ENCODE results near the gene GATA3. TPM values are rescaled to one million over a fixed set of nuclear protein-coding genes. Genes with fewer than 3 reads are reported as not detected.

Gene GATA3
- total and polyA plus RNA-seq, 2 of the 8 experiments (the other 6 are each of a cell fraction or from before 2014, with no cell fraction given): 0.02 to 0.43 TPM

GRCh38 chr10:8057636-8058273 is 3.3 kb downstream of the GATA3 start:
- Histone ChIP-seq H3K4ac (replicated peaks; ENCODE audit: insufficient read length, low read depth, low read length) (no peak overlapping the region), H2AK5ac (ENCODE audit: low read depth, low read length) (no peak overlapping the region), H4K5ac (ENCODE audit: insufficient read length, low read depth, low read length) (no peak overlapping the region), H2AFZ (ENCODE audit: low read length) (no peak overlapping the region), H3K79me2 (ENCODE audit: control insufficient read depth in 1 of 2, insufficient read depth in 2 of 2, low read length in 2 of 2) (no peaks in the 10 kb centered on the region), H3K23ac (ENCODE audit: insufficient read length) (no peak overlapping the region), H3K9ac (replicated peaks in 1 of 4; ENCODE audit: extremely low read depth in 1 of 4, low read depth in 3 of 4, low read length in 3 of 4) (no peak overlapping the region), H3K14ac (ENCODE audit: insufficient read length) (no peak overlapping the region), H2BK5ac (ENCODE audit: low read depth, low read length) (no peak overlapping the region; the same call in 1 of the 2 replicates), H3K4me2 (ENCODE audit: insufficient read depth in 1 of 2, low read depth in 2 of 2, low read length in 2 of 2) (peak overlapping the region; percentile 68 to 84), H3K56ac (replicated peaks; ENCODE audit: insufficient read length, low read depth, low read length) (no peak overlapping the region), H4K8ac (ENCODE audit: extremely low read depth, insufficient read depth, low read length) (no peak overlapping the region; the same call in 1 of the 2 replicates), H3K4me3 (ENCODE audit: extremely low read depth in 1 of 4, insufficient read depth in 2 of 4, low read depth in 3 of 4, low read length in 4 of 4) (peak overlapping the region in 3 of 4 experiments; percentile 12 to 61 (median 21); a peak in 3 of 8 replicates), H2BK20ac (ENCODE audit: low read length) (0 out of 2 replicates have a peak overlapping the region, but pooled peaks have one; percentile 72), H3K4me1 (replicated peaks in 1 of 4; ENCODE audit: control insufficient read depth in 3 of 4, insufficient read depth in 4 of 4, low read length in 3 of 4) (peaks cover 25 to 50% (median 38%) of the 10 kb centered on the region in 4 experiments), H2BK120ac (replicated peaks; ENCODE audit: low read depth, low read length) (no peak overlapping the region), H3K9me3 (ENCODE audit: insufficient read depth in 2 of 2, low read depth in 1 of 2, low read length in 1 of 2) (no peaks in the 10 kb centered on the region), H2BK12ac (ENCODE audit: low read depth, low read length) (peak overlapping the region; percentile 50; the same call in 1 of the 2 replicates), H3K79me1 (ENCODE audit: low read depth, low read length) (no peaks in the 10 kb centered on the region), H4K91ac (replicated peaks; ENCODE audit: insufficient read length, low read length) (peak overlapping the region; percentile 19), H3K18ac (ENCODE audit: extremely low read depth, low read length) (no peak overlapping the region; the same call in 1 of the 2 replicates), H3K36me3 (ENCODE audit: control insufficient read depth in 2 of 4, insufficient read depth in 4 of 4, low read length in 3 of 4) (no peaks in the 10 kb centered on the region), H3K27ac (ENCODE audit: low read depth, low read length) (no peak overlapping the region), H3K23me2 (ENCODE audit: low read depth, low read length) (peaks cover 15% of the 10 kb centered on the region), H2BK15ac (ENCODE audit: low read length) (peak overlapping the region; percentile 81; the same call in 1 of the 2 replicates), H4K20me1 (replicated peaks in 1 of 2; ENCODE audit: control insufficient read depth in 1 of 2, insufficient read depth in 2 of 2, low read length in 2 of 2) (peaks cover 9 to 14% of the 10 kb centered on the region in 2 experiments), H3K27me3 (replicated peaks in 1 of 4; ENCODE audit: control insufficient read depth in 3 of 4, extremely low read depth in 1 of 4, insufficient read depth in 3 of 4, low read length in 3 of 4) (peaks cover 71 to 98% (median 94%) of the 10 kb centered on the region in 4 experiments)
- ChIA-PET CTCF (ENCODE audit: partially characterized antibody) (interaction anchor here (0.9 to 1.5 kb wide), 2 partner anchors 9 to 12 kb away, joined by 3 read pairs; no protein-coding TSS in a partner anchor), POLR2A (ENCODE audit: partially characterized antibody) (interaction anchor here (2.5 kb wide), 1 partner anchor 12 kb away, joined by 11 read pairs; no protein-coding TSS in a partner anchor)
- TF ChIP-seq EZH2 (IDR thresholded peaks at IDR 0.05; ENCODE audit: low read depth, low read length, severe bottlenecking) (peak; percentile 69), NRF1 (IDR thresholded peaks at IDR 0.05; ENCODE audit: low read depth, low read length) (no peak), SUZ12 (IDR thresholded peaks at IDR 0.05; ENCODE audit: low read length) (peak; percentile 86), CTBP2 (IDR thresholded peaks at IDR 0.05; ENCODE audit: borderline replicate concordance, insufficient read depth, insufficient read length, low read length) (peak; percentile 11), RNF2 (IDR thresholded peaks at IDR 0.05; ENCODE audit: borderline replicate concordance, low read depth, low read length, missing control alignments, poor library complexity, severe bottlenecking) (peak; percentile 68)
- DNase-seq (ENCODE audit: low read depth in 1 of 2, low spot score in 2 of 2) (peak in 1 of 2 experiments; percentile 57), FAIRE-seq (no peak)
- WGBS, 2 experiments (ENCODE audit: extremely low coverage in 1 of 2, insufficient coverage in 1 of 2, insufficient read length in 1 of 2, insufficient replicate concordance in 2 of 2, low coverage in 1 of 2, low lambda C conversion rate in 2 of 2, missing lambda C conversion rate in 1 of 2): 5% methylated on average over 14 of the region's 15 CpGs; no CpG with 5 or more reads in 1 of the 2 experiments

Data from H1 (cell line).